Tibial nerve (tissue), 4 donors: Measurements from ENCODE around the gene PHLDB3.

Source experiments
- CTCF ChIP-seq, 5 experiments: fragments of 200-600 bp in 3 of 5; fragments of 450-650 bp in 2 of 5; sonication (generic) in 3 of 5; IDR thresholded peaks; one replicate each; pipeline ENCODE4 v1.5.1; 2016 to 2019; ENCODE audit warnings: antibody characterized with exemption in 5 of 5, mild to moderate bottlenecking in 3 of 5, moderate library complexity in 2 of 5
- EP300 ChIP-seq, 2 donors: sonication (generic); formaldehyde crosslinking; IDR thresholded peaks; one replicate each; pipeline ENCODE4 v1.6.1; 2017; ENCODE audit warnings: antibody characterized with exemption in 2 of 2, mild to moderate bottlenecking in 1 of 2
- POLR2A ChIP-seq, 2 donors: fragments of 450-650 bp; IDR thresholded peaks; one replicate each; pipeline ENCODE4 v1.6.1; 2017; ENCODE audit warnings: antibody characterized with exemption in 2 of 2, mild to moderate bottlenecking in 2 of 2, moderate library complexity in 2 of 2

- TF ChIP-seq EP300 (IDR thresholded peaks at IDR 0.05) (no peak), CTCF (IDR thresholded peaks at IDR 0.05) (no peak), POLR2A (IDR thresholded peaks at IDR 0.05) (no peak)
Measured at GRCh38 chr19:43466793-43467192, 37.8 kb downstream of the PHLDB3 start.
